OCI-M1 (cell line): ENCODE results near the gene TDRD1.

Source experiments
- DNase-seq: peaks from one replicate; lab custom pipeline; 2025; lab: John Stamatoyannopoulos, UW

Gene TDRD1

GRCh38 chr10:114176511-114176910 is 2.6 kb upstream of the TDRD1 start:
- DNase-seq = no peak

- no peak for DNase-seq
These were observed 594 bp downstream of the TDRD1 start for GRCh38 chr10:114179747-114180146.

GRCh38 chr10:114180937-114181336 is 1.8 kb downstream of the TDRD1 start:
- no peak for DNase-seq

- DNase-seq = no peak
These were observed 2.8 kb downstream of the TDRD1 start for GRCh38 chr10:114181971-114182370.

GRCh38 chr10:114183563-114183962 is 4.4 kb downstream of the TDRD1 start:
- no peak for DNase-seq

- no peak for DNase-seq
These were observed 5.1 kb downstream of the TDRD1 start for GRCh38 chr10:114184276-114184675.

- no peak for DNase-seq
These were observed 8.8 kb downstream of the TDRD1 start for GRCh38 chr10:114188001-114188400.

GRCh38 chr10:114188900-114189299 is 9.7 kb downstream of the TDRD1 start:
- DNase-seq = no peak

- no peak for DNase-seq
These were observed 10.5 kb downstream of the TDRD1 start for GRCh38 chr10:114189700-114190099.

GRCh38 chr10:114195079-114195478 is 15.9 kb downstream of the TDRD1 start:
- no peak for DNase-seq

GRCh38 chr10:114199239-114199638 is 20.1 kb downstream of the TDRD1 start:
- DNase-seq = no peak

- DNase-seq = no peak
These were observed 23.7 kb downstream of the TDRD1 start for GRCh38 chr10:114202812-114203211.

GRCh38 chr10:114206902-114207301 is 27.7 kb downstream of the TDRD1 start:
- no peak for DNase-seq

GRCh38 chr10:114207349-114207748 is 28.2 kb downstream of the TDRD1 start:
- no peak for DNase-seq

- no peak for DNase-seq
These were observed 29.2 kb downstream of the TDRD1 start for GRCh38 chr10:114208351-114208750.

GRCh38 chr10:114212153-114212552 is 33.0 kb downstream of the TDRD1 start:
- no peak for DNase-seq

GRCh38 chr10:114215033-114215432 is 35.9 kb downstream of the TDRD1 start:
- DNase-seq = no peak

GRCh38 chr10:114220281-114220680 is 41.1 kb downstream of the TDRD1 start:
- no peak for DNase-seq

- DNase-seq = no peak
These were observed 42.1 kb downstream of the TDRD1 start for GRCh38 chr10:114221235-114221634.

- no peak for DNase-seq
These were observed 43.9 kb downstream of the TDRD1 start for GRCh38 chr10:114223066-114223465.

GRCh38 chr10:114228156-114228555 is 49.0 kb downstream of the TDRD1 start:
- DNase-seq = no peak

GRCh38 chr10:114232561-114233176 is 53.5 kb downstream of the TDRD1 start:
- DNase-seq = no peak

- no peak for DNase-seq
These were observed 54.3 kb downstream of the TDRD1 start for GRCh38 chr10:114233482-114233881.

GRCh38 chr10:114234132-114234531 is 55.0 kb downstream of the TDRD1 start:
- no peak for DNase-seq
